PC-9 (cell line): ENCODE measurements around the gene FBXO38.

Source experiments
- EZH2 ChIP-seq: fragments of 200-600 bp; sonication (generic); IDR thresholded peaks from 2 replicates; pipeline ENCODE4 v1.8.0; 2017; ENCODE audit warnings: antibody characterized with exemption, low read depth
- TF ChIP-seq, protein P1 (sequence below): fragments of 200-600 bp; sonication (generic); conservative IDR thresholded peaks from 2 replicates; pipeline ENCODE4 v1.6.1; 2017; ENCODE audit warnings: mixed run types, antibody characterized with exemption, mild to moderate bottlenecking, moderate library complexity

DNA sequence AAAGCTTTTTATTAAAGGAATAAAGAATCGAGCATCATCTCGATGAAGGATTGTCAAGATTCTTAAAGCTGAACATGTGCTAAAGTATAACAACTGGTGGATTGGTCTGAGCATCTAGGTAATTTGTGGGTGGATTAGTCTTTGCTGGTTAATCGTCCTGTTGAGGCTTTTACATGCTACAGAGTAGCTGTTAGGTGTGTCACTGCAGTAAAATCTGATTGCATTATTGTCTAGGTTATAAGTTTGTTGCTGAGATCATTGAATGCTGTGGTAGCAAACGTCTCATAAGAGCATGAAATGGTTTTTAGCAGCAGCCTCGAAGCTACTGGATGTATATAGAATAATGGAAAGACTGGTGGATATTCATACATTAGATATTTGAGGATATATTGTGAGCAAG lies 7.2 kb downstream of the FBXO38 start:
- TF ChIP-seq, protein P1, sequence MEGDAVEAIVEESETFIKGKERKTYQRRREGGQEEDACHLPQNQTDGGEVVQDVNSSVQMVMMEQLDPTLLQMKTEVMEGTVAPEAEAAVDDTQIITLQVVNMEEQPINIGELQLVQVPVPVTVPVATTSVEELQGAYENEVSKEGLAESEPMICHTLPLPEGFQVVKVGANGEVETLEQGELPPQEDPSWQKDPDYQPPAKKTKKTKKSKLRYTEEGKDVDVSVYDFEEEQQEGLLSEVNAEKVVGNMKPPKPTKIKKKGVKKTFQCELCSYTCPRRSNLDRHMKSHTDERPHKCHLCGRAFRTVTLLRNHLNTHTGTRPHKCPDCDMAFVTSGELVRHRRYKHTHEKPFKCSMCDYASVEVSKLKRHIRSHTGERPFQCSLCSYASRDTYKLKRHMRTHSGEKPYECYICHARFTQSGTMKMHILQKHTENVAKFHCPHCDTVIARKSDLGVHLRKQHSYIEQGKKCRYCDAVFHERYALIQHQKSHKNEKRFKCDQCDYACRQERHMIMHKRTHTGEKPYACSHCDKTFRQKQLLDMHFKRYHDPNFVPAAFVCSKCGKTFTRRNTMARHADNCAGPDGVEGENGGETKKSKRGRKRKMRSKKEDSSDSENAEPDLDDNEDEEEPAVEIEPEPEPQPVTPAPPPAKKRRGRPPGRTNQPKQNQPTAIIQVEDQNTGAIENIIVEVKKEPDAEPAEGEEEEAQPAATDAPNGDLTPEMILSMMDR: no peak
- no peak for TF ChIP-seq EZH2
